Fibroblast of lung (primary cell): ENCODE data around the gene DCDC2. TPM values are rescaled to one million over a fixed set of nuclear protein-coding genes. Genes with fewer than 3 reads are reported as not detected.

ENCODE experiments used
- DNase-seq, 2 donors: peaks; one replicate each; pipeline versions ENCODE4 v3.0.0 to v3.0.0-alpha.2; 2010; ENCODE audit warnings: low read depth in 2 of 2
- H2AFZ ChIP-seq: 2 replicates; pipeline ENCODE4 v1.5.1; 2012; ENCODE audit warnings: low read length, control low read depth, inconsistent platforms
- H3K27ac ChIP-seq: 2 replicates; pipeline ENCODE4 v1.5.1; 2011; ENCODE audit warnings: low read length, control low read depth; ENCODE audit not compliant: insufficient read depth
- H3K27me3 ChIP-seq: 2 replicates; pipeline ENCODE4 v1.5.1; 2011; ENCODE audit warnings: mild to moderate bottlenecking, low read length; ENCODE audit not compliant: control insufficient read depth, insufficient read depth
- H3K36me3 ChIP-seq: 2 replicates; pipeline ENCODE4 v1.5.1; 2011; ENCODE audit warnings: low read length; ENCODE audit not compliant: control insufficient read depth, insufficient read depth
- H3K4me1 ChIP-seq: 2 replicates; pipeline ENCODE4 v1.5.1; 2011; ENCODE audit warnings: low read length; ENCODE audit not compliant: control insufficient read depth, insufficient read depth; ENCODE audit errors: extremely low read depth
- H3K4me2 ChIP-seq: 2 replicates; pipeline ENCODE4 v1.5.1; 2011; ENCODE audit warnings: low read length, control low read depth; ENCODE audit not compliant: insufficient read depth; ENCODE audit errors: extremely low read depth
- H3K4me3 ChIP-seq, 4 experiments: fragments of 200-600 bp in 1 of 4; sonication (generic) in 1 of 4; replicated peaks in 1 of 4; 2 replicates each; pipeline ENCODE4 v1.5.1; 2011 to 2016; ENCODE audit warnings: low read length in 4 of 4, low read depth in 3 of 4, mild to moderate bottlenecking in 3 of 4, control low read depth in 2 of 4, inconsistent platforms in 1 of 4, mixed read lengths in 1 of 4; ENCODE audit not compliant: insufficient read depth in 1 of 4; ENCODE audit errors: control extremely low read depth in 1 of 4
- H3K79me2 ChIP-seq: 2 replicates; pipeline ENCODE4 v1.5.1; 2012; ENCODE audit warnings: mild to moderate bottlenecking, low read length, inconsistent platforms; ENCODE audit not compliant: control insufficient read depth, insufficient read depth
- H3K9ac ChIP-seq: 2 replicates; pipeline ENCODE4 v1.5.1; 2011; ENCODE audit warnings: mild to moderate bottlenecking, low read length, control low read depth; ENCODE audit not compliant: insufficient read depth
- H3K9me3 ChIP-seq: 2 replicates; pipeline ENCODE4 v1.5.1; 2012; ENCODE audit warnings: low read depth, low read length; ENCODE audit not compliant: control insufficient read depth, insufficient read depth
- H4K20me1 ChIP-seq: 2 replicates; pipeline ENCODE4 v1.5.1; 2011; ENCODE audit warnings: low read length; ENCODE audit not compliant: control insufficient read depth, insufficient read depth; ENCODE audit errors: extremely low read depth
- EZH2 ChIP-seq: IDR thresholded peaks from 2 replicates; pipeline ENCODE4 v1.5.1; 2012; ENCODE audit warnings: low read length, control low read depth, mild to moderate bottlenecking; ENCODE audit errors: missing control alignments
- polyA plus RNA-seq, 2 donors: library from polyadenylated mRNA; depleted of rRNA in 1 of 2; stranded (reverse) in 1 of 2; unstranded in 1 of 2; fragments of >200 nt; gene quantifications; 2 replicates each; pipeline ENCODE4 v1.2.1, GENCODE V29; 2011 to 2012; ENCODE audit warnings: missing spikeins in 1 of 2
- total RNA-seq: library from RNA; depleted of rRNA; stranded (reverse); fragments of >200 nt; gene quantifications from 2 replicates; pipeline ENCODE4 v1.2.1, GENCODE V29; 2014
- TF ChIP-seq, protein P1 (sequence below), 2 donors: IDR thresholded peaks in 1 of 2; conservative IDR thresholded peaks in 1 of 2; 1 replicate in 1 of 2; 2 replicates in 1 of 2; pipeline ENCODE4 v1.5.1; 2011 to 2012; ENCODE audit warnings: low read length in 2 of 2, control low read depth in 1 of 2, inconsistent platforms in 1 of 2, low read depth in 1 of 2, mild to moderate bottlenecking in 1 of 2

Gene DCDC2
- total and polyA plus RNA-seq, 2 donors (not counting 1 experiment from before 2014, with no cell fraction given), result 0.01 TPM; not detected in 1

DNA sequence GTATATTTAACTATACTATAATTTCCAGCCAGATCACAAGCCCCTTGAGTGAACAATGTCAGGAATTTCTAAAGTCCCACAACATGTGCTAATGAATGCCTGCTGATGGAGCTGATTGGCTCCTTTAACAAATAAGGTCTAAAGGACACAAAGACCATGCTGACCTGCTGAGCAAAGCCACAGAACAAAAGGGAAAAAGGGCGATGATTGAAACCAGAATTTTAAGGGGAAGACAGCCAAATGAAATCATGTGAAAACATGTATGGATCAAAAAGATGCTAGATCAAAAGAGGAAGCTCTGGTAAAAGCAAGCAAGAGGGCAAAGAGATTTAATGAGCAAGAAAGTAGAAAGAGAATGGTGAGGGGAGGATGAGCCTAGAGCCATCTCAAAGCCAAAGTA is 105.6 kb downstream of the DCDC2 start:
- H3K9me3 ChIP-seq, result no peaks in the 10 kb centered on the region
- peaks cover 1% of the 10 kb centered on the region for H4K20me1 ChIP-seq
- H3K27ac ChIP-seq, result no peak overlapping the region
- H3K4me2 ChIP-seq, result no peak overlapping the region
- DNase-seq, result no peak
- no peaks in the 10 kb centered on the region for H3K79me2 ChIP-seq
- no peaks in the 10 kb centered on the region for H3K27me3 ChIP-seq
- no peak overlapping the region for H2AFZ ChIP-seq
- TF ChIP-seq, protein P1, sequence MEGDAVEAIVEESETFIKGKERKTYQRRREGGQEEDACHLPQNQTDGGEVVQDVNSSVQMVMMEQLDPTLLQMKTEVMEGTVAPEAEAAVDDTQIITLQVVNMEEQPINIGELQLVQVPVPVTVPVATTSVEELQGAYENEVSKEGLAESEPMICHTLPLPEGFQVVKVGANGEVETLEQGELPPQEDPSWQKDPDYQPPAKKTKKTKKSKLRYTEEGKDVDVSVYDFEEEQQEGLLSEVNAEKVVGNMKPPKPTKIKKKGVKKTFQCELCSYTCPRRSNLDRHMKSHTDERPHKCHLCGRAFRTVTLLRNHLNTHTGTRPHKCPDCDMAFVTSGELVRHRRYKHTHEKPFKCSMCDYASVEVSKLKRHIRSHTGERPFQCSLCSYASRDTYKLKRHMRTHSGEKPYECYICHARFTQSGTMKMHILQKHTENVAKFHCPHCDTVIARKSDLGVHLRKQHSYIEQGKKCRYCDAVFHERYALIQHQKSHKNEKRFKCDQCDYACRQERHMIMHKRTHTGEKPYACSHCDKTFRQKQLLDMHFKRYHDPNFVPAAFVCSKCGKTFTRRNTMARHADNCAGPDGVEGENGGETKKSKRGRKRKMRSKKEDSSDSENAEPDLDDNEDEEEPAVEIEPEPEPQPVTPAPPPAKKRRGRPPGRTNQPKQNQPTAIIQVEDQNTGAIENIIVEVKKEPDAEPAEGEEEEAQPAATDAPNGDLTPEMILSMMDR (conservative IDR thresholded peaks at IDR 0.05 in 1 of 2, IDR thresholded peaks at IDR 0.05 in 1 of 2; ENCODE audit: low read depth in 1 of 2, low read length in 2 of 2), result no peak
- no peak for TF ChIP-seq EZH2
- no peaks in the 10 kb centered on the region for H3K36me3 ChIP-seq
- H3K4me3 ChIP-seq, result no peak overlapping the region
- no peaks in the 10 kb centered on the region for H3K4me1 ChIP-seq
- H3K9ac ChIP-seq, result no peak overlapping the region

DNA sequence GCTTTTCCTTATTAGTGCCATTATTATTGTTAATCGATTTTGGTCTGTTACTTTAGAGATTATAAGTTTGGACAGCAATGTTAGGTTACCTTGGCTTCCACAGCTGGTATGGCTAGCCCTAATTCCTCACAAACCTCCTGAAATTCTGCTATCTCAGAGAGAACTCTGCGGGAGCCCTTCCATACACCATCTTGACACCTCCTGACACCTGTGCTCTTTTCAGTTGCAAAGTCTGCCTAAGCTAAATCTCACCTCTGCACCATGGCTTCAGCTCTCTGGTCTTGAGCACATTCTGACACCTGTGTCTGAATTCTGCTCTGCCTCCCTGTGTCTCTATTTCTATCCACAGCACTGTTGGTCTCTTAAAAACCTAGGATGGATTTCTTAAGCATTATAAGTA is 106.5 kb downstream of the DCDC2 start:
- Histone ChIP-seq H3K27ac (no peak overlapping the region), H4K20me1 (peaks cover 1% of the 10 kb centered on the region), H2AFZ (no peak overlapping the region), H3K79me2 (no peaks in the 10 kb centered on the region), H3K27me3 (no peaks in the 10 kb centered on the region), H3K36me3 (no peaks in the 10 kb centered on the region), H3K4me3 (no peak overlapping the region), H3K4me2 (no peak overlapping the region), H3K4me1 (no peaks in the 10 kb centered on the region), H3K9ac (no peak overlapping the region), H3K9me3 (no peaks in the 10 kb centered on the region)
- no peak for DNase-seq
- no peak for TF ChIP-seq EZH2
- TF ChIP-seq, protein P1 (conservative IDR thresholded peaks at IDR 0.05 in 1 of 2, IDR thresholded peaks at IDR 0.05 in 1 of 2; ENCODE audit: low read depth in 1 of 2, low read length in 2 of 2), result no peak

DNA sequence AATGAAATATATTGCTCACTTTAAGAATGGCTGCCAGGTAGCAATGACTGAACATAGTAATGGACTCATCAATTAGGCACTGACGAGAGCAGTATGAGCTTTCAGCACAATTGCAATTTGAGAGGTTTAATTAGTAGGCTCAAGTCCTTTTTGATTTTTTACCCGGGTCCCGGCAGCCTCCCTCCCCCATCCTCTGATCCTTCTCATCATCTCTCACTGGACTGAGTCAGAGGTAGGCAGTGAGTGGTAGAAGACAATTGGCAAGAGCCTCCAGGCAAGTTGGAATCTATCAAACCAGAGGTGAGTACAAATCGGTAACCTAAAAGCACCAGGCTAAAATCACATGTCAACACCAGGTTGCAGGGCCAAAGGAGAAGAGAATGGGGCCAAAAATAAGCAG is 107.9 kb downstream of the DCDC2 start:
- no peak overlapping the region for H3K4me3 ChIP-seq
- DNase-seq, result no peak
- H3K4me1 ChIP-seq, result no peaks in the 10 kb centered on the region
- H3K4me2 ChIP-seq, result no peak overlapping the region
- no peak overlapping the region for H2AFZ ChIP-seq
- no peak overlapping the region for H3K9ac ChIP-seq
- H3K79me2 ChIP-seq, result no peaks in the 10 kb centered on the region
- H3K27ac ChIP-seq, result no peak overlapping the region
- no peaks in the 10 kb centered on the region for H3K27me3 ChIP-seq
- H3K36me3 ChIP-seq, result no peaks in the 10 kb centered on the region
- peaks cover under 1% of the 10 kb centered on the region for H4K20me1 ChIP-seq
- no peaks in the 10 kb centered on the region for H3K9me3 ChIP-seq
- no peak for TF ChIP-seq EZH2
- TF ChIP-seq, protein P1 (conservative IDR thresholded peaks at IDR 0.05 in 1 of 2, IDR thresholded peaks at IDR 0.05 in 1 of 2; ENCODE audit: low read depth in 1 of 2, low read length in 2 of 2), result no peak
